IMR-90 (cell line): ENCODE measurements around the gene OTOG. TPM values are rescaled to one million over a fixed set of nuclear protein-coding genes. Genes with fewer than 3 reads are reported as not detected.

ENCODE experiments used
- ATAC-seq: fragments of 200-7000 bp; cut with Tn5 transposase; 2 replicates; pipeline ENCODE4 v1.9.1; 2020; ENCODE audit warnings: low read depth, mild to moderate bottlenecking, moderate library complexity
- BruUV-seq: library from RNA; stranded (reverse); fragments of 400-500 nt; replicated peaks from 2 replicates; lab custom pipeline; 2021; lab: Mats Ljungman, UMichigan
- CTCF ChIA-PET: fragments of 300-600 bp; formaldehyde crosslinking; extraction: SDS; loops from one replicate; lab custom pipeline; 2021; ENCODE audit warnings: antibody characterized with exemption; lab: Yijun Ruan, JAX
- POLR2A ChIA-PET: fragments of 300-600 bp; sonication (Branson Sonifier 250); formaldehyde crosslinking; loops from one replicate; lab custom pipeline; 2022; ENCODE audit warnings: antibody characterized with exemption; ENCODE audit not compliant: unreplicated experiment; lab: Charles Lee
- DNase-seq: peaks from one replicate; pipeline ENCODE4 v3.0.0; 2013
- H2AFZ ChIP-seq: replicated peaks from 2 replicates; pipeline ENCODE3; 2013; ENCODE audit warnings: low read length, mild to moderate bottlenecking; ENCODE audit not compliant: poor library complexity
- H2AK5ac ChIP-seq: 2 replicates; pipeline ENCODE4 v1.6.1; 2013; ENCODE audit warnings: low read depth, low read length, inconsistent platforms
- H2AK9ac ChIP-seq: replicated peaks from 2 replicates; pipeline ENCODE3; 2013; ENCODE audit warnings: mild to moderate bottlenecking, low read depth, low read length, moderate library complexity; ENCODE audit not compliant: poor library complexity
- H2BK120ac ChIP-seq: 2 replicates; pipeline ENCODE4 v1.6.1; 2013; ENCODE audit warnings: low read depth, low read length, inconsistent platforms
- H2BK15ac ChIP-seq: 3 replicates; pipeline ENCODE4 v1.6.1; 2013; ENCODE audit warnings: low read depth, low read length, inconsistent platforms
- H2BK20ac ChIP-seq: 2 replicates; pipeline ENCODE4 v1.6.1; 2013; ENCODE audit warnings: low read depth, mild to moderate bottlenecking, inconsistent platforms, low read length, moderate library complexity
- H2BK5ac ChIP-seq: 2 replicates; pipeline ENCODE4 v1.6.1; 2013; ENCODE audit warnings: mild to moderate bottlenecking, low read depth, low read length, inconsistent platforms; ENCODE audit not compliant: poor library complexity, severe bottlenecking
- H3K14ac ChIP-seq: replicated peaks from 2 replicates; pipeline ENCODE4 v1.6.1; 2013; ENCODE audit warnings: low read depth, low read length, inconsistent platforms
- H3K18ac ChIP-seq: 2 replicates; pipeline ENCODE4 v1.6.1; 2013; ENCODE audit warnings: low read depth, low read length, control low read depth
- H3K23ac ChIP-seq: 2 replicates; pipeline ENCODE4 v1.6.1; 2013; ENCODE audit warnings: low read depth, low read length, inconsistent platforms
- H3K27ac ChIP-seq: 2 replicates; pipeline ENCODE4 v1.5.1; 2013; ENCODE audit warnings: mild to moderate bottlenecking, control low read depth, low read length; ENCODE audit not compliant: insufficient read depth
- H3K27me3 ChIP-seq: 2 replicates; pipeline ENCODE4 v1.6.1; 2013; ENCODE audit warnings: low read length; ENCODE audit not compliant: control insufficient read depth, insufficient read depth
- H3K36me3 ChIP-seq: 2 replicates; pipeline ENCODE4 v1.6.1; 2013; ENCODE audit warnings: low read length, mixed read lengths; ENCODE audit not compliant: control insufficient read depth, insufficient read depth
- H3K4ac ChIP-seq: 2 replicates; pipeline ENCODE4 v1.6.1; 2013; ENCODE audit warnings: low read depth, low read length, inconsistent platforms
- H3K4me1 ChIP-seq: 2 replicates; pipeline ENCODE4 v1.6.1; 2013; ENCODE audit warnings: low read length, mixed read lengths; ENCODE audit not compliant: control insufficient read depth, insufficient read depth
- H3K4me2 ChIP-seq: 2 replicates; pipeline ENCODE4 v1.6.1; 2013; ENCODE audit warnings: low read depth, mild to moderate bottlenecking, control low read depth, low read length, moderate library complexity
- H3K4me3 ChIP-seq: 2 replicates; pipeline ENCODE4 v1.5.1; 2013; ENCODE audit warnings: low read depth, mild to moderate bottlenecking, control low read depth, low read length, moderate library complexity; ENCODE audit not compliant: insufficient read depth
- H3K56ac ChIP-seq: 2 replicates; pipeline ENCODE4 v1.6.1; 2013; ENCODE audit warnings: low read length, inconsistent platforms; ENCODE audit not compliant: insufficient read depth; ENCODE audit errors: extremely low read depth
- H3K79me1 ChIP-seq, 2 experiments: 2 replicates each; pipeline ENCODE4 v1.6.1; 2013; ENCODE audit warnings: low read length in 2 of 2, inconsistent platforms in 1 of 2, low read depth in 1 of 2
- H3K9ac ChIP-seq: 2 replicates; pipeline ENCODE4 v1.6.1; 2013; ENCODE audit warnings: low read depth, low read length, control low read depth
- H3K9me1 ChIP-seq: 2 replicates; pipeline ENCODE4 v1.6.1; 2013; ENCODE audit warnings: low read length, inconsistent platforms; ENCODE audit not compliant: insufficient read depth
- H3K9me3 ChIP-seq: 2 replicates; pipeline ENCODE4 v1.6.1; 2013; ENCODE audit warnings: low read length; ENCODE audit not compliant: control insufficient read depth, insufficient read depth
- H4K20me1 ChIP-seq: 2 replicates; pipeline ENCODE4 v1.6.1; 2013; ENCODE audit warnings: low read length, inconsistent platforms; ENCODE audit not compliant: insufficient read depth
- H4K5ac ChIP-seq: 2 replicates; pipeline ENCODE4 v1.6.1; 2013; ENCODE audit warnings: mild to moderate bottlenecking, low read depth, low read length, control low read depth
- H4K8ac ChIP-seq, 2 experiments: 2 replicates each; pipeline ENCODE4 v1.6.1; 2013; ENCODE audit warnings: low read depth in 2 of 2, low read length in 2 of 2, control low read depth in 1 of 2, inconsistent platforms in 1 of 2
- H4K91ac ChIP-seq: 2 replicates; pipeline ENCODE4 v1.6.1; 2013; ENCODE audit warnings: low read depth, low read length, inconsistent platforms; ENCODE audit not compliant: insufficient read depth
- CEBPB ChIP-seq: IDR thresholded peaks from 2 replicates; pipeline ENCODE4 v1.6.1; 2012; ENCODE audit warnings: low read depth, low read length, improper control_type of control experiment
- CTCF ChIP-seq: conservative IDR thresholded peaks from 2 replicates; pipeline ENCODE4 v1.5.1; 2012; ENCODE audit warnings: mild to moderate bottlenecking, low read depth, low read length, improper control_type of control experiment
- ELK1 ChIP-seq: fragments of 150-350 bp; IDR thresholded peaks from 2 replicates; pipeline ENCODE4 v1.6.1; 2016; ENCODE audit warnings: low read depth, mild to moderate bottlenecking, low read length, moderate library complexity, borderline replicate concordance
- MAFK ChIP-seq: IDR thresholded peaks from 2 replicates; pipeline ENCODE4 v1.6.1; 2012; ENCODE audit warnings: low read depth, low read length, improper control_type of control experiment
- NFE2L2 ChIP-seq: fragments of 150-350 bp; IDR thresholded peaks from 2 replicates; pipeline ENCODE4 v1.6.1; 2016; ENCODE audit warnings: low read depth, mild to moderate bottlenecking, low read length
- WGBS, 2 experiments: methylation state at CpG; one replicate each; pipeline versions ENCODE4 v1.1.5 to v1.1.7; 2013; ENCODE audit warnings: missing lambda C conversion rate in 2 of 2; ENCODE audit not compliant: insufficient read length in 1 of 2; ENCODE audit errors: extremely low coverage in 2 of 2; 5-methylcytosine and 5-hydroxymethylcytosine counted together
- dilution Hi-C: fragments of 300-500 bp; cut with HindIII; formaldehyde crosslinking; loops from one replicate; pipeline ENCODE4 v1.14.3; 2018; ENCODE audit warnings: low sequenced_read_pairs; ENCODE audit not compliant: unreplicated experiment
- in situ Hi-C: fragments of 300-500 bp; cut with MboI; formaldehyde crosslinking; loops from 3 replicates; pipeline ENCODE4 v1.14.3; 2019; ENCODE audit warnings: low sequenced_read_pairs, inconsistent platforms, mixed read lengths
- intact Hi-C: fragments of 100-400 bp; cut with micrococcal nuclease; formaldehyde crosslinking; loops from 2 replicates; pipeline ENCODE4 v1.10.0; 2022
- polyA plus RNA-seq, 3 experiments: library from polyadenylated mRNA; depleted of rRNA; stranded (reverse); fragments of >200 nt; gene quantifications; 2 replicates each; pipeline ENCODE4 v1.2.3, GENCODE V29; 2012; ENCODE audit warnings: low replicate concordance in 1 of 3
- total RNA-seq: library from RNA; depleted of rRNA; stranded (reverse); fragments of >200 nt; gene quantifications from 2 replicates; pipeline ENCODE4 v1.2.3, GENCODE V29; 2012

OTOG gene
- total and polyA plus RNA-seq, 2 of the 4 experiments (the other 2 are of a cell fraction) = not detected

- no peaks in the 10 kb centered on the region for H3K79me1 ChIP-seq
- dilution Hi-C loops = no loop called here
- no peak overlapping the region for H3K9ac ChIP-seq
- H2BK120ac ChIP-seq = no peak overlapping the region
- no peak overlapping the region for H4K8ac ChIP-seq
- H2AFZ ChIP-seq = peak overlapping the region; percentile 54
- H2BK15ac ChIP-seq = no peak overlapping the region
- DNase-seq = peak; percentile 66
- H2BK20ac ChIP-seq = no peak overlapping the region
- intact Hi-C loops = no loop called here
- WGBS, 2 experiments = 32% methylated on average over 6 of the region's 12 CpGs; no CpG with 5 or more reads in 1 of the 2 experiments
- CTCF ChIA-PET = no interaction called here
- H3K56ac ChIP-seq = no peak overlapping the region
- POLR2A ChIA-PET = no interaction called here
- H3K14ac ChIP-seq = no peak overlapping the region
- no peak overlapping the region for H4K91ac ChIP-seq
- no peaks in the 10 kb centered on the region for H3K4me1 ChIP-seq
- no peak overlapping the region for H2AK9ac ChIP-seq
- no peaks in the 10 kb centered on the region for H3K9me1 ChIP-seq
- in situ Hi-C loops = no loop called here
- H4K20me1 ChIP-seq = no peaks in the 10 kb centered on the region
- H2BK5ac ChIP-seq = no peak overlapping the region
- H3K9me3 ChIP-seq = no peaks in the 10 kb centered on the region
- ATAC-seq = peak; percentile 66
- H3K27ac ChIP-seq = no peak overlapping the region
- no TSS peak for BruUV-seq
- no peak overlapping the region for H3K4me3 ChIP-seq
- no peak overlapping the region for H2AK5ac ChIP-seq
- no peak overlapping the region for H3K4ac ChIP-seq
- H3K4me2 ChIP-seq = no peak overlapping the region
- no peak for TF ChIP-seq NFE2L2
- TF ChIP-seq CEBPB = no peak
- TF ChIP-seq ELK1 = no peak
- no peak for TF ChIP-seq CTCF
- TF ChIP-seq MAFK = no peak
- no peak overlapping the region for H3K18ac ChIP-seq
- H4K5ac ChIP-seq = no peak overlapping the region
- no peaks in the 10 kb centered on the region for H3K36me3 ChIP-seq
- H3K27me3 ChIP-seq = peaks cover 6% of the 10 kb centered on the region
- H3K23ac ChIP-seq = no peak overlapping the region
Observed at GRCh38 chr11:17683377-17684161, 136.5 kb downstream of the OTOG start.
